Endothelial cell of umbilical vein (primary cell): ENCODE measurements around the gene FNBP1. TPM values are rescaled to one million over a fixed set of nuclear protein-coding genes. Genes with fewer than 3 reads are reported as not detected.

Experiments used
- BruUV-seq: library from RNA; stranded (reverse); fragments of 400-500 nt; replicated peaks from 2 replicates; lab custom pipeline; 2021; lab: Mats Ljungman, UMichigan
- CTCF ChIA-PET: fragments of 300-600, 350-600 bp; sonication (Branson Sonifier 250); formaldehyde crosslinking; loops from one replicate; lab custom pipeline; 2021; ENCODE audit warnings: antibody characterized with exemption, inconsistent platforms; lab: Charles Lee
- POLR2A ChIA-PET: fragments of 300-600, 350-600 bp; sonication (Branson Sonifier 250); formaldehyde crosslinking; loops from one replicate; lab custom pipeline; 2021; ENCODE audit warnings: antibody characterized with exemption, inconsistent platforms; lab: Charles Lee
- DNase-seq: peaks from one replicate; pipeline ENCODE4 v3.0.0-alpha.2; 2011; ENCODE audit warnings: low read depth, low spot score
- FAIRE-seq: peaks from 2 replicates; lab custom pipeline; 2011; peaks lifted over from hg19 to GRCh38; lab: Jason Lieb, UNC
- H2AFZ ChIP-seq: 2 replicates; pipeline ENCODE4 v1.6.0; 2012; ENCODE audit warnings: low read depth, low read length, control low read depth, inconsistent platforms
- H3K27ac ChIP-seq: 2 replicates; pipeline ENCODE4 v1.5.1; 2011; ENCODE audit warnings: low read depth, mild to moderate bottlenecking, control low read depth, low read length, moderate library complexity; ENCODE audit not compliant: insufficient read depth
- H3K27me3 ChIP-seq, 2 experiments: 2 replicates each; pipeline versions ENCODE4 v1.6.0 to v1.6.1; 2011; ENCODE audit warnings: low read length in 2 of 2, mixed read lengths in 1 of 2; ENCODE audit not compliant: control insufficient read depth in 2 of 2, insufficient read depth in 2 of 2
- H3K36me3 ChIP-seq, 2 experiments: 2 replicates in 1 of 2; 3 replicates in 1 of 2; pipeline ENCODE4 v1.5.1; 2011; ENCODE audit warnings: low read length in 2 of 2, mild to moderate bottlenecking in 1 of 2, moderate library complexity in 1 of 2; ENCODE audit not compliant: control insufficient read depth in 2 of 2, insufficient read depth in 2 of 2; ENCODE audit errors: extremely low read depth in 1 of 2
- H3K4me1 ChIP-seq: 3 replicates; pipeline ENCODE4 v1.5.1; 2011; ENCODE audit warnings: mild to moderate bottlenecking, low read length; ENCODE audit not compliant: control insufficient read depth, insufficient read depth; ENCODE audit errors: extremely low read depth
- H3K4me2 ChIP-seq: 2 replicates; pipeline ENCODE4 v1.6.1; 2011; ENCODE audit warnings: low read length, control low read depth, mixed read lengths; ENCODE audit not compliant: insufficient read depth
- H3K4me3 ChIP-seq, 3 experiments: fragments of 200-600 bp in 1 of 3; sonication (generic), shearing (Covaris generic) in 1 of 3; replicated peaks in 1 of 3; 2 replicates each; pipeline ENCODE4 v1.5.1; 2011 to 2016; ENCODE audit warnings: control low read depth in 3 of 3, low read length in 3 of 3, mild to moderate bottlenecking in 2 of 3, inconsistent platforms in 1 of 3, low read depth in 1 of 3, moderate library complexity in 1 of 3; ENCODE audit not compliant: insufficient read depth in 1 of 3
- H3K79me2 ChIP-seq: 2 replicates; pipeline ENCODE4 v1.6.0; 2012; ENCODE audit warnings: low read length, inconsistent platforms; ENCODE audit not compliant: control insufficient read depth, insufficient read depth
- H3K9ac ChIP-seq: replicated peaks from 2 replicates; pipeline ENCODE3; 2011; ENCODE audit warnings: low read length, control low read depth; ENCODE audit not compliant: insufficient read depth; ENCODE audit errors: extremely low read depth
- H3K9me1 ChIP-seq: replicated peaks from 3 replicates; pipeline ENCODE4 v1.6.0; 2011; ENCODE audit warnings: mild to moderate bottlenecking, low read length; ENCODE audit not compliant: control insufficient read depth, insufficient read depth; ENCODE audit errors: extremely low read depth
- H3K9me3 ChIP-seq: replicated peaks from 2 replicates; pipeline ENCODE4 v1.5.1; 2012; ENCODE audit warnings: low read length, inconsistent platforms; ENCODE audit not compliant: control insufficient read depth, insufficient read depth
- H4K20me1 ChIP-seq: replicated peaks from 2 replicates; pipeline ENCODE3; 2011; ENCODE audit warnings: mild to moderate bottlenecking, low read length; ENCODE audit not compliant: control insufficient read depth, insufficient read depth; ENCODE audit errors: extremely low read depth
- CTCF ChIP-seq, 2 donors: IDR thresholded peaks; 1 replicate in 1 of 2; 2 replicates in 1 of 2; pipeline ENCODE4 v1.5.1; 2011; ENCODE audit warnings: low read length in 2 of 2, mild to moderate bottlenecking in 2 of 2, moderate library complexity in 2 of 2, control low read depth in 1 of 2, inconsistent platforms in 1 of 2, low read depth in 1 of 2; ENCODE audit not compliant: insufficient read depth in 1 of 2; ENCODE audit errors: extremely low read depth in 1 of 2
- EZH2 ChIP-seq: IDR thresholded peaks from 2 replicates; pipeline ENCODE4 v1.6.1; 2012; ENCODE audit warnings: borderline replicate concordance, low read depth, mild to moderate bottlenecking, moderate library complexity, low read length, inconsistent platforms; ENCODE audit not compliant: severe bottlenecking
- FOS ChIP-seq: IDR thresholded peaks from 2 replicates; pipeline ENCODE4 v1.6.1; 2011; ENCODE audit warnings: mild to moderate bottlenecking, low read length, moderate library complexity, borderline replicate concordance; ENCODE audit not compliant: insufficient read depth
- GATA2 ChIP-seq: IDR thresholded peaks from 2 replicates; pipeline ENCODE4 v1.7.0; 2011; ENCODE audit warnings: low read depth, mild to moderate bottlenecking, moderate library complexity, mixed read lengths, low read length; ENCODE audit not compliant: insufficient read length, insufficient read depth
- JUN ChIP-seq: IDR thresholded peaks from 2 replicates; pipeline ENCODE4 v1.6.1; 2011; ENCODE audit warnings: borderline replicate concordance, low read depth; ENCODE audit not compliant: insufficient read length, insufficient read depth
- MAX ChIP-seq: IDR thresholded peaks from 2 replicates; pipeline ENCODE4 v1.6.1; 2011; ENCODE audit not compliant: insufficient read depth, insufficient read length
- MYC ChIP-seq: IDR thresholded peaks from one replicate; pipeline ENCODE4 v1.6.1; 2011; ENCODE audit warnings: mild to moderate bottlenecking, low read depth, low read length
- POLR2A ChIP-seq: IDR thresholded peaks from 2 replicates; pipeline ENCODE4 v1.6.1; 2012; ENCODE audit warnings: low read depth, mild to moderate bottlenecking, control low read depth, low read length
- POLR2AphosphoS5 ChIP-seq: IDR thresholded peaks from 2 replicates; pipeline ENCODE4 v1.6.1; 2012; ENCODE audit warnings: low read depth, mild to moderate bottlenecking, control low read depth, low read length, moderate library complexity; ENCODE audit not compliant: insufficient read depth
- dilution Hi-C: fragments of 300-500 bp; cut with MboI; formaldehyde crosslinking; loops from one replicate; pipeline ENCODE4 v1.15.0; 2019; ENCODE audit warnings: low sequenced_read_pairs; ENCODE audit not compliant: extremely low pct_ligation_motif_present
- intact Hi-C: fragments of 100-400 bp; cut with micrococcal nuclease; formaldehyde crosslinking; loops from one replicate; pipeline ENCODE4 v1.10.0; 2022
- polyA plus RNA-seq, 4 experiments: library from polyadenylated mRNA; depleted of rRNA in 3 of 4; stranded (reverse) in 3 of 4; unstranded in 1 of 4; fragments of >200 nt; gene quantifications; 2 replicates each; pipeline versions ENCODE4 v1.2.1 to v1.2.3, GENCODE V29; 2011 to 2012; ENCODE audit warnings: missing spikeins in 1 of 4
- total RNA-seq: library from RNA; stranded (reverse); gene quantifications from 2 replicates; pipeline ENCODE4 v1.2.3, GENCODE V29; 2021

The FNBP1 gene
- total and polyA plus RNA-seq, 2 donors (not counting 3 experiments of a cell fraction or from before 2014, with no cell fraction given), result 10.9 to 43.9 TPM

- dilution Hi-C loops, result no loop called here
- ChIA-PET POLR2A (no interaction called here), CTCF (interaction anchor here (0.6 to 1.4 kb wide), 5 partner anchors 9 to 88 kb away, joined by 3 to 6 read pairs (median 3); partner anchors contain the start of gene FNBP1)
- no peak overlapping the region for H3K27ac ChIP-seq
- H3K4me2 ChIP-seq, result peak overlapping the region; percentile 12
- H3K4me3 ChIP-seq, result no peak overlapping the region
- no peak for TF ChIP-seq GATA2
- intact Hi-C loops, result no loop called here
- H4K20me1 ChIP-seq, result no peaks in the 10 kb centered on the region
- H3K9ac ChIP-seq, result no peak overlapping the region
- FAIRE-seq, result no peak
- BruUV-seq, result no TSS peak
- H3K4me1 ChIP-seq, result peaks cover 4% of the 10 kb centered on the region
- no peaks in the 10 kb centered on the region for H3K9me3 ChIP-seq
- peak; percentile 45 for DNase-seq
- H3K36me3 ChIP-seq, result peaks cover 3 to 7% of the 10 kb centered on the region in 2 experiments
- no peaks in the 10 kb centered on the region for H3K9me1 ChIP-seq
- H2AFZ ChIP-seq, result no peak overlapping the region
- no peaks in the 10 kb centered on the region for H3K79me2 ChIP-seq
- no peaks in the 10 kb centered on the region for H3K27me3 ChIP-seq
Measured at GRCh38 chr9:129954868-129955550, 88.0 kb downstream of the FNBP1 start.

- Histone ChIP-seq H3K79me2 (no peaks in the 10 kb centered on the region), H4K20me1 (no peaks in the 10 kb centered on the region), H3K4me3 (no peak overlapping the region), H3K27ac (no peak overlapping the region), H3K4me1 (peaks cover 4% of the 10 kb centered on the region), H3K4me2 (no peak overlapping the region), H2AFZ (no peak overlapping the region), H3K9ac (no peak overlapping the region), H3K9me3 (no peaks in the 10 kb centered on the region), H3K36me3 (peaks cover 3 to 9% of the 10 kb centered on the region in 2 experiments), H3K9me1 (no peaks in the 10 kb centered on the region), H3K27me3 (no peaks in the 10 kb centered on the region)
- POLR2A ChIA-PET, result no interaction called here
- BruUV-seq, result no TSS peak
- TF ChIP-seq GATA2 (no peak), POLR2AphosphoS5 (no peak), CTCF (IDR thresholded peaks at IDR 0.05; ENCODE audit: extremely low read depth in 1 of 2, insufficient read depth in 1 of 2, low read depth in 1 of 2, low read length in 2 of 2) (no peak), FOS (no peak), EZH2 (no peak), MYC (no peak), POLR2A (no peak), MAX (no peak), JUN (no peak)
- intact Hi-C loops (no loop called here), dilution Hi-C loops (no loop called here)
- no peak for DNase-seq
- CTCF ChIA-PET, result no interaction called here
- no peak for FAIRE-seq
Measured at GRCh38 chr9:129953736-129954135, 89.3 kb downstream of the FNBP1 start.
